ENCODE data around the gene NEMP2. TPM values are rescaled to one million over a fixed set of nuclear protein-coding genes. Genes with fewer than 3 reads are reported as not detected.

NEMP2 gene
- total RNA-seq, result 10 to 100 TPM; 28.8 to 30.0 TPM

GRCh38 chr2:190534310-190535120, at the start of gene NEMP2:
TSS of gene NEMP2 (minus strand) at chr2:190534722. CDS start at chr2:190534655, 67 bp downstream.
- H3K4me3 Mint-ChIP-seq, result peak within 1 kb of the TSS; percentile 95
- peaks cover 57% of the 10 kb centered on the region for H3K4me1 Mint-ChIP-seq (ENCODE audit: low read depth)
- DNase-seq, result peak; percentile 86
- peaks cover 41% of the 10 kb centered on the region for H3K36me3 Mint-ChIP-seq
- intact Hi-C loops (cut with micrococcal nuclease), result loop anchor here (1.0 to 5.0 kb wide), 12 partner anchors 14 to 1092 kb away; partner anchors contain the start of genes GLS, HIBCH, ORMDL1 and OSGEPL1
- no peaks in the 10 kb centered on the region for H3K27me3 Mint-ChIP-seq
- ChIA-PET POLR2A (interaction anchor here (0.7 to 1.8 kb wide), 10 partner anchors 19 to 346 kb away, joined by 3 to 11 read pairs (median 3); partner anchors contain the start of genes GLS and HIBCH), CTCF (interaction anchor here (1.3 to 3.5 kb wide), 2 partner anchors 145 to 149 kb away, joined by 3 to 16 read pairs; no protein-coding TSS in a partner anchor)
- H3K9me3 Mint-ChIP-seq, result peaks cover 35% of the 10 kb centered on the region
- H3K27ac Mint-ChIP-seq, result peak within 1 kb of the TSS; percentile 99

DNA sequence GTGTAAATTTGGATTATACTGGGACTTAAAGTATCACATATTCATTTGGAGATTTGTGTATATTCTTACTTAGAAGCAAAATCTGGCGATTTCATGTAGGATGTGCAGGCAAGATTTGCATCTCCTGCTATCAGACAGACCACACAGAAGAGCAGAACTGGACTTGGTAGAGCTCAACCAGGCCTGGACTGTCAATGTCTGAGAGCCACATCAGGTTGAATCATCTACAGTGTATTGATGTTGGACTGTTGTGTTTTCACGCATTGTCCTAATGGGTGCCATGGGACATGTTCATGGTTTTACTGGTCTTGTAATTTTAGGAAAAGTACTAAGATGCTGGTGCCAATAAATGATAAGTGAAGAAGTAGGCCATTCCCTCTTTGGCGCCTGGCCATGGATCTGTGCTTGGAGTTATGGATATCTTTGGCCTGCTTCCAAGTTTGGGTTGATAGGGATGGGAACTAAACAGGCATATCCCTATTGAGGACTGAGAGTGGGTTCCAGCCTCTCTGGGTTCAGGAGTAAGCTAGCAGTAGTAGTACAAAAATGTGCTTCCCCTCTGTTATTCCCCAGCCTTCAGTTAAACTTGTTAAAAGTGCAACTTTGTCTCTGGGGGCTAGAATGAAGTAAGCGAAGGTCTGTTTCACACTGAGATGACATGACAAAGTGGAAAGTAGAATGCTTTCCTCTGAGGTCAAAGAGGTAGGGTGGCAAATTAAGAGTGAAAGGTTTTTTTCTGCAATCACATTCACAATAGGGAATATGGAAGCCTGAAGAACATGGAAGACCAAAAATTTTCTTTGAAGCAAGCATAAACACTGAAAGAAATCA, 49.2 kb upstream of the NEMP2 start:
- no peak for DNase-seq
- Mint-ChIP-seq H3K9me3 (no peaks in the 10 kb centered on the region), H3K27ac (no peak overlapping the region), H3K36me3 (no peaks in the 10 kb centered on the region), H3K27me3 (no peaks in the 10 kb centered on the region), H3K4me1 (ENCODE audit: low read depth) (peaks cover 9% of the 10 kb centered on the region), H3K4me3 (no peak overlapping the region)
- intact Hi-C loops (cut with micrococcal nuclease), result no loop called here
- ChIA-PET POLR2A (no interaction called here), CTCF (interaction anchor here (1.3 kb wide), 1 partner anchor 9 kb away, joined by 3 read pairs; no protein-coding TSS in a partner anchor)

- intact Hi-C loops (cut with micrococcal nuclease), result no loop called here
- H3K4me1 Mint-ChIP-seq (ENCODE audit: low read depth), result peaks cover 17% of the 10 kb centered on the region
- H3K27ac Mint-ChIP-seq, result no peak overlapping the region
- CTCF ChIA-PET, result no interaction called here
- POLR2A ChIA-PET, result no interaction called here
- no peaks in the 10 kb centered on the region for H3K36me3 Mint-ChIP-seq
- no peaks in the 10 kb centered on the region for H3K9me3 Mint-ChIP-seq
- no peaks in the 10 kb centered on the region for H3K27me3 Mint-ChIP-seq
- no peak for DNase-seq
- H3K4me3 Mint-ChIP-seq, result no peak overlapping the region
These were observed 48.4 kb upstream of the NEMP2 start for GRCh38 chr2:190582736-190583506.

DNA sequence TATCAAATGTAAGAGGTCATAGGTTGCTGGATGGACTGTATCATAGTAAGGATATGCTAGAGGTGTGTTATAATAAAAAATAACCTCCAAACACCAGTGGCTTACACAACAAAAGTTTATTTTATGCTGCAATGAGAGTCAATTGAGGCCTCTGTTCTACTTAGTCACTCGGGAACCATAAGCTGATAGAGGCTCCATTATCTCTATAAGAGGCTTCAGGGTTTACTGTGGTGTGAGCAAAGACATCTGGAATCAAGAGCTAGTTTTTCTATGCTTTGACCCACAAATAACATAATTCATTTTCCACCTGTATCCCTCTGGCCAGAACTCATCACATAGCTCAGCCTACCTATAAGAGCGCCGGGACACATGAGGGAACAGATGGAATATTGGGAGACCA, 47.5 kb upstream of the NEMP2 start:
- CTCF ChIA-PET, result no interaction called here
- no peaks in the 10 kb centered on the region for H3K36me3 Mint-ChIP-seq
- H3K9me3 Mint-ChIP-seq, result no peaks in the 10 kb centered on the region
- DNase-seq, result no peak
- no peak overlapping the region for H3K27ac Mint-ChIP-seq
- H3K27me3 Mint-ChIP-seq, result no peaks in the 10 kb centered on the region
- no peak overlapping the region for H3K4me3 Mint-ChIP-seq
- intact Hi-C loops (cut with micrococcal nuclease), result no loop called here
- POLR2A ChIA-PET, result no interaction called here
- H3K4me1 Mint-ChIP-seq (ENCODE audit: low read depth), result peaks cover 18% of the 10 kb centered on the region

DNA sequence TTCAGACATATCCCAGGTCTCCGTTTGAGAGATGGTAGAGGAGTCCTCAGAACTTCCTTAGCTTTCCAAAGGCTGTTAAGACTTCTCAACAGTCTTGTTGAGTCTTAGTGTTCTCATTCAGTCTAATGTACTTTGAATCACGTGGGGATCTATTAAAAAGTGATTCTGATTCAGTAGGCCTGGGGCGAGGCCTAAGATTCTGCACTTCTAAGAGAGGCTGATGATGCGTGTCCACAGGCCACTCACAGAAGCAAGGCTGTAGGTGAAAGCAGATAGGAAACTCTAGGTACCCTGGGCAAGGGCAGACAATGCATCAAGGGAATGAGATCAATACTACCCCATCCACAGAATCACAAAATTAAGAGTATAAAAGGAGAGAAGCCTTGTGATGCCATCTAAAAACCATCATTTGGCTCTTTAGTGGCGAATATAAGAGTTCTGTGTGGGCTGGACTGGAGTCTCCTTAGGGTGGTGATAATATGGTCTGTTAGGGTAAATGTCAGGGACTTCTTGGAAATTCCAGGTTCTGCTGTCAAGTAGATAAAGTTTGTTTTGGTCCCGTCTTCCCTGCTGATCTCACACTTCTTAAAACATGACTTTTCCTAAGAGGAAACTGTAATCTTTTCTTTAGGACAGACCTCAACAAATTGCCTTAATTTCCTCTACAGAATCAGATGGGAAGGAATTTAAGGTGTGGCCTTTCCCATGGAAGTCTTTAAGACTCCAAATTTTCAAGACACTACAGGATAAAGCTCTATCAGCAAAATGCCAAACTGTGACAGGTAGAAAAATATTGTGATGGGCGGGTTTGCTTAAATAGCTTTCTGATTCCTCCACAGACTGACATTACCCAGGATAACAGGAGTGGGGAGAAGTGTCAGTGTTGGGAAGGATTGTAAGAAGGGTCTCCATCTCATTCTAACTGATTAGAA, 45.7 kb upstream of the NEMP2 start:
- Mint-ChIP-seq H3K9me3 (no peaks in the 10 kb centered on the region), H3K4me1 (ENCODE audit: low read depth) (peaks cover 22% of the 10 kb centered on the region), H3K27ac (no peak overlapping the region), H3K4me3 (no peak overlapping the region), H3K27me3 (no peaks in the 10 kb centered on the region), H3K36me3 (no peaks in the 10 kb centered on the region)
- ChIA-PET POLR2A (no interaction called here), CTCF (no interaction called here)
- intact Hi-C loops (cut with micrococcal nuclease), result no loop called here
- DNase-seq, result no peak

DNA sequence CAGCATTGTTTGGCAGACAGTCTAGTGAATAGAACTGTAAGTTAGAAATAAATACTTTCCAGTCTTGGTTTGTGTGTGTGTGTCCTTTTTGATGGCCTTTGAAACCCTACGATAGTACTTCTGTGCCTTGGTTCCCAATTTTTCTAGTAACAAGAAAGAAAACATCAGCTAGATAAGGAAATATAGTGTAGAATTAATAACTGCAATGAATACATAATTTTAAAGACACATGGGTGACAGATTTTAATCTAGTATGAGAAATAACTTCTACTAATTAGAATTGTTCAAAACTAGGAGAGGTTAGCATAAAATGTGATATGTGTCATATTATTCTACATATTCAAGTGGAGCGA, 44.5 kb upstream of the NEMP2 start:
- no peaks in the 10 kb centered on the region for H3K9me3 Mint-ChIP-seq
- no peaks in the 10 kb centered on the region for H3K27me3 Mint-ChIP-seq
- H3K27ac Mint-ChIP-seq, result no peak overlapping the region
- POLR2A ChIA-PET, result no interaction called here
- intact Hi-C loops (cut with micrococcal nuclease), result no loop called here
- no peak overlapping the region for H3K4me3 Mint-ChIP-seq
- CTCF ChIA-PET, result no interaction called here
- no peaks in the 10 kb centered on the region for H3K36me3 Mint-ChIP-seq
- H3K4me1 Mint-ChIP-seq (ENCODE audit: low read depth), result peaks cover 22% of the 10 kb centered on the region
- DNase-seq, result no peak

- Mint-ChIP-seq H3K36me3 (no peaks in the 10 kb centered on the region), H3K9me3 (no peaks in the 10 kb centered on the region), H3K27ac (no peak overlapping the region), H3K27me3 (no peaks in the 10 kb centered on the region), H3K4me3 (no peak overlapping the region), H3K4me1 (ENCODE audit: low read depth) (peaks cover 22% of the 10 kb centered on the region)
- ChIA-PET CTCF (no interaction called here), POLR2A (no interaction called here)
- intact Hi-C loops (cut with micrococcal nuclease), result no loop called here
- no peak for DNase-seq
These were observed 43.9 kb upstream of the NEMP2 start for GRCh38 chr2:190578158-190579057.

- intact Hi-C loops (cut with micrococcal nuclease), result no loop called here
- H3K4me3 Mint-ChIP-seq, result no peak overlapping the region
- peaks cover 18% of the 10 kb centered on the region for H3K4me1 Mint-ChIP-seq (ENCODE audit: low read depth)
- H3K36me3 Mint-ChIP-seq, result no peaks in the 10 kb centered on the region
- no peak overlapping the region for H3K27ac Mint-ChIP-seq
- no peak for DNase-seq
- POLR2A ChIA-PET, result no interaction called here
- CTCF ChIA-PET, result no interaction called here
- H3K9me3 Mint-ChIP-seq, result no peaks in the 10 kb centered on the region
- no peaks in the 10 kb centered on the region for H3K27me3 Mint-ChIP-seq
These were observed 42.1 kb upstream of the NEMP2 start for GRCh38 chr2:190576573-190576972.

DNA sequence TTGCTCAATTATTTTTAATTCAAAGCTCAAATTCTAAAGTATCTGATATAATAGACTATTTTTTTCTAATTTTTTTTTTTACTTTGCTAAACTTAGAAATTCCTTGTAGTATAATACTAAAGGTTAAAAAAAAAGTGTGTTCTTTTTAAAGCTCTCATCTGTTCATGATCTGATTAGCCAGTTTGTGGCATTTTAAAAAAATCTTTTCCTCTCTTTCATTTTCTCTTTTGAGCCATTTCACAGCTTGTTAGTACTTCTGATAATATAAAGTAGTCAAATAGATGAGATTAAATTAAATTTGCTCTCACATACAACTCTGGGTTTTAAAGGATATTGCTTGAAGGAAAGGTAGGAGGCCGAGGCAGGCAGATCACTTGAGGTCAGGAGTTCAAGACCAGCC, 40.7 kb upstream of the NEMP2 start:
- CTCF ChIA-PET, result interaction anchor here (0.6 kb wide), 1 partner anchor 103 kb away, joined by 4 read pairs; no protein-coding TSS in a partner anchor
- Mint-ChIP-seq H3K36me3 (no peaks in the 10 kb centered on the region), H3K27me3 (no peaks in the 10 kb centered on the region), H3K9me3 (no peaks in the 10 kb centered on the region), H3K27ac (no peak overlapping the region), H3K4me1 (ENCODE audit: low read depth) (peaks cover 22% of the 10 kb centered on the region), H3K4me3 (no peak overlapping the region)
- intact Hi-C loops (cut with micrococcal nuclease), result no loop called here
- DNase-seq, result no peak
- POLR2A ChIA-PET, result no interaction called here

- peaks cover 1% of the 10 kb centered on the region for H3K36me3 Mint-ChIP-seq
- POLR2A ChIA-PET, result interaction anchor here (0.6 kb wide), 1 partner anchor 106 kb away, joined by 4 read pairs; no protein-coding TSS in a partner anchor
- H3K4me3 Mint-ChIP-seq, result no peak overlapping the region
- H3K9me3 Mint-ChIP-seq, result no peaks in the 10 kb centered on the region
- H3K4me1 Mint-ChIP-seq (ENCODE audit: low read depth), result peaks cover 26% of the 10 kb centered on the region
- H3K27me3 Mint-ChIP-seq, result no peaks in the 10 kb centered on the region
- intact Hi-C loops (cut with micrococcal nuclease), result no loop called here
- no peak for DNase-seq
- H3K27ac Mint-ChIP-seq, result no peak overlapping the region
- CTCF ChIA-PET, result interaction anchor here (0.6 kb wide), 1 partner anchor 10 kb away, joined by 3 read pairs; no protein-coding TSS in a partner anchor
These were observed 39.6 kb upstream of the NEMP2 start for GRCh38 chr2:190574169-190574568.
